Measurements from ENCODE around the gene CDC42BPG. TPM values are rescaled to one million over a fixed set of nuclear protein-coding genes. Genes with fewer than 3 reads are reported as not detected.

The CDC42BPG gene
- total RNA-seq, 1 donor from 2014 or later, result 0.35 TPM

GRCh38 chr11:64853709-64854108, 9.3 kb upstream of the CDC42BPG start:
- Mint-ChIP-seq H3K4me1 (ENCODE audit: low read depth) (peaks cover 44% of the 10 kb centered on the region), H3K27me3 (ENCODE audit: low read depth) (no peaks in the 10 kb centered on the region), H3K27ac (ENCODE audit: unreplicated experiment) (peak overlapping the region; percentile 32), H3K4me3 (ENCODE audit: unreplicated experiment) (no peak overlapping the region), H3K9me3 (ENCODE audit: low read depth) (no peaks in the 10 kb centered on the region), H3K36me3 (ENCODE audit: low read depth) (peaks cover 13% of the 10 kb centered on the region)
- DNase-seq (ENCODE audit: low spot score), result peak; percentile 76
- TF ChIP-seq, protein P1, sequence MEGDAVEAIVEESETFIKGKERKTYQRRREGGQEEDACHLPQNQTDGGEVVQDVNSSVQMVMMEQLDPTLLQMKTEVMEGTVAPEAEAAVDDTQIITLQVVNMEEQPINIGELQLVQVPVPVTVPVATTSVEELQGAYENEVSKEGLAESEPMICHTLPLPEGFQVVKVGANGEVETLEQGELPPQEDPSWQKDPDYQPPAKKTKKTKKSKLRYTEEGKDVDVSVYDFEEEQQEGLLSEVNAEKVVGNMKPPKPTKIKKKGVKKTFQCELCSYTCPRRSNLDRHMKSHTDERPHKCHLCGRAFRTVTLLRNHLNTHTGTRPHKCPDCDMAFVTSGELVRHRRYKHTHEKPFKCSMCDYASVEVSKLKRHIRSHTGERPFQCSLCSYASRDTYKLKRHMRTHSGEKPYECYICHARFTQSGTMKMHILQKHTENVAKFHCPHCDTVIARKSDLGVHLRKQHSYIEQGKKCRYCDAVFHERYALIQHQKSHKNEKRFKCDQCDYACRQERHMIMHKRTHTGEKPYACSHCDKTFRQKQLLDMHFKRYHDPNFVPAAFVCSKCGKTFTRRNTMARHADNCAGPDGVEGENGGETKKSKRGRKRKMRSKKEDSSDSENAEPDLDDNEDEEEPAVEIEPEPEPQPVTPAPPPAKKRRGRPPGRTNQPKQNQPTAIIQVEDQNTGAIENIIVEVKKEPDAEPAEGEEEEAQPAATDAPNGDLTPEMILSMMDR (IDR thresholded peaks at IDR 0.05), result no peak

DNA sequence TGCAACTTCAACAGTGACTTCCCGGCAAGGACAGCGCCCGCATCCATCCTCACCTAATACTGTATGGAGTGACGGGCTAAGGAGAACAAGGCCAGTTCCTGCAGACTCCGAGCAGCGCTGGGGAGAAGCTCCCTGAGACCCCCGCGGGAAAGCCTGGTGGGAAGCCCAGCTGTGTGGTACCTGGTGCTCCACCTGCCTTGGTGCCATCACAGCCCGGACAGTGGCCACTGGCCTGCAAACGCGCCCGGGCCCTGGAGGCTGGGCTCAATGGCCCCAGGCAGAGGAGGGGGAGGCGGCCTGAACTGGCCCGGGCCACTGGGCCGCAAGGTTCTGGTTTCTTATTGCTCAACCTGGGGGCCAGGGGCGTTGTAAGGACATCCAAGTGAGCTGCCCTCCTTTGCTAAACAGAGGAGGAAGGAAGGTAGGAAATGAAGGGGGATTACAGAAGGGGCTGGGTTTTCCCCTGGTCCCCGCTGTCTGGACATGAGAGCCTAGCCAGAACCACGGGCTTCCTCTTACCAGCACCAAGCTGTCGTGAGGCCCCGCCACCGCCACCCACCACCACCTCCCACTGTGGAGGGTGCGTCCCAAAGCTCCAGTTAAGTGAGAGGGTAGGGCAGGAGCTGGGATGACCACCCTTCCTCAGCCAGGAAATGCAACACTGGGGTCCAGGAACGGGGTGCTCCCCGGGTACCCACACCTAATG, 8.5 kb upstream of the CDC42BPG start:
- no peaks in the 10 kb centered on the region for H3K27me3 Mint-ChIP-seq (ENCODE audit: low read depth)
- H3K4me3 Mint-ChIP-seq (ENCODE audit: unreplicated experiment), result no peak overlapping the region
- no peak overlapping the region for H3K27ac Mint-ChIP-seq (ENCODE audit: unreplicated experiment)
- DNase-seq (ENCODE audit: low spot score), result peak; percentile 78
- H3K9me3 Mint-ChIP-seq (ENCODE audit: low read depth), result no peaks in the 10 kb centered on the region
- peaks cover 44% of the 10 kb centered on the region for H3K4me1 Mint-ChIP-seq (ENCODE audit: low read depth)
- peaks cover 13% of the 10 kb centered on the region for H3K36me3 Mint-ChIP-seq (ENCODE audit: low read depth)
- TF ChIP-seq, protein P1 (IDR thresholded peaks at IDR 0.05), result no peak

DNA sequence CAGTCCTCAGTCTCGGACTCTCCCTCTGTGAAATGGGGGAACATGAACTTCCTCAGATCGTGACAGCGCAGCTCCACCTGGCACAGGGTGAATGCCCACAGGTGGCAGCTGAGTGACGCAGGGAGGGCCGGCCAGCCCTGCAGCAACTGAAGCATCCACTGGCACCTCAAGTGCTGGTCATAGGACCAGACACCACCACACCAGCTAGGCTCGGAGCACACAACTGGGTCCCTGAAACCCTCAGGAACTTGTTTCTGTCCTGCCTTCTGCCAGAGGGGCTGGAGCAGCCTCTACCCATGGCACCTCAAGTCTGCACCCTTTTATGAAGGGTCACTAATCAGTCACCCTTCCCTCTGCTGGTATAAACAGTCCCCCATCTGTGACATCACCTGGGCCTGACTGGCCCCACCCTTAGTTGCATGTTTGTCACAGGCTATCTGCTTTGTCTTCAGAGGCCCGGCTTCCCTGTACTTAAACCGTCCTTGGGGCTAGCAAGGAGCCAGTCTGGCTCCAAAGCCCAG, 7.4 kb upstream of the CDC42BPG start:
- Mint-ChIP-seq H3K27me3 (ENCODE audit: low read depth) (no peaks in the 10 kb centered on the region), H3K4me3 (ENCODE audit: unreplicated experiment) (no peak overlapping the region), H3K4me1 (ENCODE audit: low read depth) (peaks cover 45% of the 10 kb centered on the region), H3K9me3 (ENCODE audit: low read depth) (no peaks in the 10 kb centered on the region), H3K36me3 (ENCODE audit: low read depth) (peaks cover 9% of the 10 kb centered on the region), H3K27ac (ENCODE audit: unreplicated experiment) (peak overlapping the region; percentile 15)
- no peak for DNase-seq (ENCODE audit: low spot score)
- TF ChIP-seq, protein P1 (IDR thresholded peaks at IDR 0.05), result no peak

DNA sequence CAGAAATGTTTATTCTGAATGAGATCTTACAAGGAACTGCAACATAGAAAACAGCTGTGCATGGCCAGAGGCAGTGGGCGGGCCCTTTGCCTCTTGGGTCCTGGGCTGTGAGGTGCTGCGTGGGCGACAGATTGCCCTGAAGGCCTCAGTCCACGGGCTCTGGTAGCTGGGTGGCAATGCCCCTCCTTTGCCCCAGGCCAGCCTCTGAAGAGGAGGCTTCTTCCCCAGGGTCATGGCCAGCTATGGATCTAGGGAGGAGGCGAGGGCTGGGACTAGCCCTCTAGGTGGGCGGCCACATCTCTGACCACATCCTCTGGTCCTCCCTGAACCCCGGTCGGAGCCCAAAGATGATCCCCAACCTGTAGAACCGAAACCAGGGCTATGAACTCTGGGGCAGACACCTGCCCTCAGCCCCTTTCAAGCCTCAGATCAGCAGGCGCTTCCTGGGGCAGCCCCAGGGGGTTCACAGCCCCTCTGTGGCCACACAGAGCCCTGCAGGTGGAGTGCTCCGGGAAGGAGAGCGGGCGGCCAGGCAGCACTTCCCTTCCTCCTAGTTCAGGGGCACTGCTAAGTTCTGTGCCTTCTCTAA, 6.6 kb upstream of the CDC42BPG start:
- H3K9me3 Mint-ChIP-seq (ENCODE audit: low read depth), result no peaks in the 10 kb centered on the region
- no peak for DNase-seq (ENCODE audit: low spot score)
- TF ChIP-seq, protein P1 (IDR thresholded peaks at IDR 0.05), result no peak
- peak overlapping the region; percentile 49 for H3K27ac Mint-ChIP-seq (ENCODE audit: unreplicated experiment)
- H3K4me3 Mint-ChIP-seq (ENCODE audit: unreplicated experiment), result no peak overlapping the region
- H3K36me3 Mint-ChIP-seq (ENCODE audit: low read depth), result peaks cover 9% of the 10 kb centered on the region
- peaks cover 36% of the 10 kb centered on the region for H3K4me1 Mint-ChIP-seq (ENCODE audit: low read depth)
- no peaks in the 10 kb centered on the region for H3K27me3 Mint-ChIP-seq (ENCODE audit: low read depth)

DNA sequence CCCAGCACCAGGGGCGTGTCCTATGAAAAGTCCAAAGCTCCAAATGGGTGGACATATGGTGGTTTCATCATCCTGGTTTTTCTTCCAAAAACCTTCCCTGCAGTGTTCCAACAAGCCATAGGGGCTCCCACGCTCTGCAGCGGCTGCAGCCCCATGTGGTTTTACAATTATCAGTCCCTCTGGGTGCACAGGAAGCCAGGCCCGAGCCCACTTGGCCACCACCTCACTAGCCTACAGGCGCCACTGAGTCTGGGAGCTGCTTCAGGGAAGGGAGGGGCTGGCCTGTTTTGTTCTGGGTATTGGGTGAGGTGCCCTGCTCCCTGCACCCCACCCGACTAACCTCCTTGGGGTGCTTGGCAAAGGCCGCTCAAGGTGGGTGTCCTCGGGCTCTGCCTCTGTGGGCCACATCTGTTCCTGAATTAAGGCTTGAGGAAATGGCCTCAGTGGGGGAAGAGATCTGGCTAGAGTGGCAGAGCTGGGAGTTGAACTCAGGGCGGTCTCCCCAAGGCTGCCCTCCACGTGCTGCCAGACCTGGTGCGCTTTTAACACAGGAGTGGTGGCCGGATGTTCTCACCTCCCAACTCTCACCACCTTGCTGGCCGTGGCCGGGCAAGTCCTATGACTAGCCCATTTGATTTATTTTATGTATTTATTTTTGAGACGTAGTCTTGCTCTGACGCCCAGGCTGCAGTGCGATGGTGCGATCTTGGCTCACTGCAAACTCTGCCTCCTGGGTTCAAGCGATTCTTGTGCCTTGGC, 5.3 kb upstream of the CDC42BPG start:
- Mint-ChIP-seq H3K27me3 (ENCODE audit: low read depth) (no peaks in the 10 kb centered on the region), H3K4me3 (ENCODE audit: unreplicated experiment) (no peak overlapping the region), H3K27ac (ENCODE audit: unreplicated experiment) (peak overlapping the region; percentile 12), H3K4me1 (ENCODE audit: low read depth) (peaks cover 23% of the 10 kb centered on the region), H3K9me3 (ENCODE audit: low read depth) (no peaks in the 10 kb centered on the region), H3K36me3 (ENCODE audit: low read depth) (peaks cover 4% of the 10 kb centered on the region)
- DNase-seq (ENCODE audit: low spot score), result no peak
- TF ChIP-seq, protein P1 (IDR thresholded peaks at IDR 0.05), result no peak
